CD4-positive, alpha-beta T cell treated with Interleukin-4 for 4 hours (primary cell): ENCODE results near the gene NIM1K.
"Not testable (repeated sequence)": the region's sequence is repeated elsewhere in the genome, so short reads cannot be mapped to it uniquely, and the experiment has no call there.

Experiments
- DNase-seq: peaks from one replicate; pipeline ENCODE4 v3.0.0-alpha.2; 2020

The NIM1K gene

GRCh38 chr5:43190755-43191603 is 1.0 kb upstream of the NIM1K start:
- DNase-seq = no peak

- no peak for DNase-seq
Measured at GRCh38 chr5:43192558-43193180, 644 bp downstream of the NIM1K start.

DNA sequence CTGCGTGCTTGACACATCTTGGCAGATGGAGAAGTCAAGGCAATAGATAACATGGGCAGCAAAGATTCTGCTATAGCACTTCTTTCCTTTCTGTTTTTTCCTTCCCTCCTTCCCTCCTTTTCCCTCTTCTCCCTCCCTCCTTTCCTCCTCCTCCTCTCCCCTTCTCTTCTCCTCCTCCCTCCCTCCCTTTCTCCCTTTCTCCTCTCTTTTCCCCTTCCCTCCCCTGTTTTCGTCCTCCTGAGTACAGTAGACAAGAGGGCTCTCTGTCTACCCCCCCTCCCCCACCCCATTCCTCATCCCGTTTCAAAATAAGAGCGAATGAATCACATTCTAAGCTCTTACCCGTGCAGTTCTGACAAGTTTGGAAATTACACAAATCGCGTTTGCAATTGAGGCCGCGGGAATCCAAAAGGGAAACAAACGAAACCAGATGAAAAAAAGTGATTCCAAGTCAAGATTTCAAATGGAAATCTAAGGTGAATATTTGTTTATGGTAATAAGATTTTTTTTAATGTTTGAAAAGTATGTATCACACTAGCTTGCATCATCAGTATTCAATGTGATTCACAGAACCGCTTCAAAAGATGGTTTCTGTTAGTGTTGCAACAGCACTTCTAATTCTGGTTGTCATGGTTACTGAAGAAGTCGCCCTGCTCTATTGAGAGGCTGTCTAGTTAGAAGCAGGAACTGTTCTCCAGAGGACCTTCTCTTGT is 1.3 kb downstream of the NIM1K start:
- DNase-seq = peak; percentile 81

GRCh38 chr5:43193894-43194265 is 1.9 kb downstream of the NIM1K start:
- no peak for DNase-seq

DNA sequence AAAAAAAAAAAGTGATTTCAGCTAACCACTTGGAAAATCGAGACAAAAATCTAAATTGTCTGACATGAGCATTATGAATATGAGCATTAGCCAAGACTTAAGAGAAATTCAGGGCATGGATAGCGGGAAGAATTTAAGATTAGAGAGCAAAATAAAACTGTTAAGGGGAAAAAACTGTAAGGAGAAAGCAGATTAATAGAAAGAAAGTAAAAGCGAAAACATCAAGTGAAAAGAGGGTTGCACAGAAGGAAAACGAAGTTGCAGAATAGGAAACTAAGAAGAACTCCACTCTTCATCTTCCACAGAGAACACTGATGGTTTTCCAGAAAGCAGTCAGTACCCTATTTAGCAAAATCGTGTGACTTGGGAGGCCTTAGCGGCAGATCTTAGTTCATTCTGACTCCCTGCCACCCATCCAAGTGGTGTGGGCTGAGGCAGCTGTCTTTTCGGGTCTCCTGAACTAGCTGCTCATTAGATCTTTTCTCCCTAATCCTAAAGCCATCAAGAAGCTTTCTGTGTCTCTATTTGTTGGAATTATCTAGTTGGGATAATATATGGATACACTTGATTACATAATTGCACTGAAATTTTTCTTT is 3.7 kb downstream of the NIM1K start:
- DNase-seq = no peak

DNA sequence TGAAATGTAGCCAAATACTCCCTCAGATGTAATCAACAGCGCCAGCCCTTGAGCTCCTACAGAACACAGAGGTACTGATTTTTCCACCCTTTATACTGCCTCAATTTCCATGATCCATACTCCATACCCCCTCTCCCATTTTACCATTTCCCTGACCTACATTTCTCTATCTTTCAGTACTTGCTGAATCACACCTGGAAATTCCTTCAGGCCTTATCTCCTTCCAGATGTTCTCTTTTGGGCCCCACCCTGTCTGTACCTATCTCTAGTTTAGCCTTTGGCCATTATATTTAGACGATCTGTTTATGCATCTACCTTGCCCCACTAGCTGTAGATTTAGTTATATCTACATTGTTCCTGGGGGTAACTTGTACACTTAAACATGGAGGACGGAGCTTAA is 5.5 kb downstream of the NIM1K start:
- DNase-seq = no peak

GRCh38 chr5:43201442-43201841 is 9.4 kb downstream of the NIM1K start:
- not testable (repeated sequence) for DNase-seq

- DNase-seq = no peak
Measured at GRCh38 chr5:43202380-43202779, 10.4 kb downstream of the NIM1K start.

DNA sequence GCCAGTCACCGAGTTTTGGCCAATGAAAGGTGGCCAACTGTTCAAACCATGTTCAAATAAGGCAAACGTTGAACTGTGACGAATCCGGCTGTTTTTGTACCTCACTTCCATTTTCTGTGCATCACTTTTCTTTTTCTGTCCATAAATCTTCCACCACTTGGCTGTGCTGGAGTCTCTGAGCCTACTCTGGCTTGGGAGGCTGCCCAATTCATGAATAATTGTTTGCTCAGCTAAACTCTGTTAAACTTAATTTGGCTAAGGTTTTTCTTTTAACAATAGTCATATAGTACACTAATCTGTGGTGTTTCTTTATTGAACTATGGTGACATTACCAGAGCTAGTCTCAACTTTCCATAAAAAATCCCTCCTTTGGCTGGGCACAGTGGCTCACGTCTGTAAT is 11.3 kb downstream of the NIM1K start:
- no peak for DNase-seq

DNA sequence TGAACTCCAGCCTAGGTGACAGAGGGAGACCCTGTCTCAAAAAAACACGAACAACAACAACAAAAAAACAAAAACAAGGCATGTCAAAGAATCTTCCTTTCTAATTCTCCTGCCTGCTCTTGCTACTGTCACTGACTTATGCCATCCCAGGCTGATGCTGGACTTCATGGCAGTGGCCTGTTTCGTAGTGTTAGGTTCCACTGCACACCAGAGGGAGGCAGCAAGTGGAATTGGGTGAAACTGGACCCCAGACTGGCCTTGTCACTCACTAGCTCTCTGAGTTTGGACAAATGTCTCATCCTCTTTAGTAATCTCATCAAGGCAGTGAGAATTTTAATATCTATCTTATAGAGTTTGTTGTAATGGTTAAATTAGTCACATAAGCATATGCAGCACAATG is 12.9 kb downstream of the NIM1K start:
- DNase-seq = no peak

DNA sequence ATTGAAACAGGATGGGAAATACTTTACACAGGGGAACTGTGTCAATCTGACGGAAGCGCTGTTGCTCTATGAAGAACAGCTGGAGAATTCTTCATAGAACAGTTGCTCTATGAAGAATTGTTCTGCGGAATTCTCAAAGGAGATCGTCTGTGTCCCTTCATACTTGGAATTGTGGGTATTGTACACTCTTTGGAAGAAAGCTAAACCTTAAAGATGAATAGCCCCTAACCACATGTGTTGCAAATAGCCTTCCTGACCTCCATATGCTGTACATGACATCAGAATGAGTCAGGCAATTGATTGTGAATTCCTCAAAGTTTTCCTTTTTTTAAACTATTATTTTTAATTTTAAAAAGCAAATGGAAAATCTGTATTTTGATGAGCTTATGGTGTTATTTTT is 15.6 kb downstream of the NIM1K start:
- DNase-seq = no peak

DNA sequence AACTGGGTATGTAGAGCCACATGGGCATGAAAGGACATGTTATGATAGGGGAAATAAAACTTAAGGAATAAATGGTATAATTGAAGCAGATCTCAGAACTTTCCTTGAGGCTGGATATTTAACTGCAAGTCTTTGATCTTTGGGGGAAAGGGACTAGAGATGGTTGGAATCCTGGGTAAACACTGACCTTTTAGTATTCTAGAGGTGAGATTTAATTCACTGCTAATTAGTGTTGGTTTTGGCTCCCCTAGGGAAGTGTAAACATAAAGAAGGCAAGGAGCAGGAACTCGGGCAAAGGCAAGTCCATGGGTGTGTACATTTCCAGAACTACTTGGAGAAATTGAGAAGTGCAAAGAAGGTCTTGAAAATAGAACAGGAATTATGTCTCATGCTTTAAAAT is 16.6 kb downstream of the NIM1K start:
- no peak for DNase-seq

GRCh38 chr5:43209060-43209459 is 17.0 kb downstream of the NIM1K start:
- no peak for DNase-seq

DNA sequence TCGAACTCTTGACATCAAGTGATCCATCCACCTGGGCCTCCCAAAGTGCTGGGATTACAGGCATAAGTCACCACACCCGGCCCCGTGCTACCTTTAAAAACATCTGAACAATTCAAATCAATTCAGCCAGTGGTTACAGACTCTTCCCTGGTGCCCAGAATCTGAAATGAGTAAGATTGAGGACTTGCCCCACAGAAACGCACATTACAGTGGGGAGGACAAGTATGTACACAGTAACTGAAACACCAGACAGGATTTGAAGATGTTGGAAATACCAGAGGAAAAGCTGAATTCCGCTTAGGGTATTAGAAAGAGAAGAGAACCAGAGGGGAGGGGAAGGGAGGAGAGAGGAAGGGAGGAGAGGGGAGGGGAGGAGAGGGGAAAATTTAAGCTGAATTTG is 17.8 kb downstream of the NIM1K start:
- no peak for DNase-seq

GRCh38 chr5:43210570-43210969 is 18.5 kb downstream of the NIM1K start:
- DNase-seq = no peak

DNA sequence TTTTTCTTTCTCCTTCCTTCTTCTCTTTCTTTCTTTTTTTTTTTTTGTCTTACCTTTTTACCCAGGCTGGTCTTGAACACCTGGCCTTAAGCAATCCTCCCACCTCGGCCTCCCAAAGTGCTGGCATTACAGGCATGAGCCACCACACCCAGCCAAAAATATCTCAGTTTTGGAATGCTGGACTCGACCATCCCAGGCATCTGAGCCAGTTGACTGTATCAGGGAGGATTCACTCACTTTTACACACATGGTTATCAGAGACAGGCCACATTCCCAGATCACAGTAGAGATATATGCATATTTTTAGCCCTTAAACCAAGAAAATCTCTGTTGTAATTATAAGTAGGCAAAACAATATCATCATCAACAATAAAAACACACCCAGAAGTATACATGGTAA is 21.9 kb downstream of the NIM1K start:
- no peak for DNase-seq

DNA sequence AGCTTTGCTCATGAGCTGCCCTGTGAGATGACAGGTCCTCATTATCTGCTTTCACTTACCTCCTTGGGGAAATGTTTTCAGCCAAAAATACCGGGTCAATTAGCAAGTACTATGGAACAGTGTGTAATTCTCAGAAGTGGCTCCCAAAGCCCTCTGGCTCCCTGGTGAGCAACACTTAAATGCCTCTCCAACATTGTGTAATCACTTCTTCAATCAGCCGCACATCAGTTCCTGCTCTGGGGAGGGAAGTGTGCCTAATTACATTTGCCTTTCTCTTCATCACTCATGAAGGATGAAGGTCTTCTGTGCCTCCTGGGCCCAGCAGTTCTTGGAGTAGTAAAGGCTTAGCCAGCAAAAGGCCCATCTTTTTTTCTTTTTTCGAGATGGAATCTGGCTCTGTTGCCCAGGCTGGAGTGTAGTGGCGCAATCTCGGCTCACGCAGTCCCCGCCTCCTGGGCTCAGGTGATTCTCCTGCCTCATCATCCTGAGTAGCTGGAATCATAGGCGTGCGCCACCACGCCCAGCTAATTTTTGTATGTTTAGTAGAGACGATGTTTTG is 23.1 kb downstream of the NIM1K start:
- no peak for DNase-seq

GRCh38 chr5:43216941-43217340 is 24.9 kb downstream of the NIM1K start:
- no peak for DNase-seq

DNA sequence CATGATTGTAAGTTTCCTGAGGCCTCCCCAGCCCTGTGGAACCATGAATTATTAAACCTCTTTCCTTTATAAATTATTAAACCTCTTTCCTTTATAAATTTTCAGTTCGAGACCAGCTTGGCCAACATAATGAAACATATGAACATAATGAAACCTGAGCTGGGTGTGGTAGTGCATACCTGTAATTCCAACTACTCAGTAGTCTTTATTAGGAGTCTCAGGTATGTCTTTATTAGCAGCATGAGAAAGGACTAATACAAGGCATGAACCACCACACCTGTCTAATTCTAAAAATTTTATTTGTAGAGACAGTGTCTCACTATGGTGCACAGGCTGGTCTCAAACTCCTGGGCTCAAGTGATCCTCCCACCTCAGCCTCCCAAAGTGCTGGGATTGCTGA is 27.1 kb downstream of the NIM1K start:
- DNase-seq = no peak

- DNase-seq = no peak
Measured at GRCh38 chr5:43221502-43221901, 29.5 kb downstream of the NIM1K start.

GRCh38 chr5:43225649-43226245 is 33.7 kb downstream of the NIM1K start:
- DNase-seq = no peak

- no peak for DNase-seq
Measured at GRCh38 chr5:43227655-43228054, 35.6 kb downstream of the NIM1K start.

GRCh38 chr5:43230707-43231106 is 38.7 kb downstream of the NIM1K start:
- DNase-seq = no peak
